HepG2 (cell line): ENCODE results near the gene IMMT. TPM values are rescaled to one million over a fixed set of nuclear protein-coding genes. Genes with fewer than 3 reads are reported as not detected.

Source experiments
- GTF3A ChIP-seq: sonication (generic); formaldehyde crosslinking; conservative IDR thresholded peaks from 2 replicates; pipeline ENCODE4 v1.4.0; 2020; ENCODE audit warnings: mild to moderate bottlenecking, missing genetic modification reagents
- KAT8 ChIP-seq: IDR thresholded peaks from 2 replicates; pipeline ENCODE4 v1.6.1; 2016; ENCODE audit warnings: missing genetic modification reagents, missing compliant biosample characterization
- TOE1 ChIP-seq: sonication (generic); formaldehyde crosslinking; IDR thresholded peaks from 2 replicates; pipeline ENCODE4 v1.4.0; 2020; ENCODE audit warnings: mild to moderate bottlenecking, missing genetic modification reagents
- ZNF253 ChIP-seq: sonication (generic); formaldehyde crosslinking; IDR thresholded peaks from 2 replicates; pipeline ENCODE4 v1.8.0; 2022; ENCODE audit warnings: mild to moderate bottlenecking, missing genetic modification reagents, borderline replicate concordance
- ZNF367 ChIP-seq: sonication (generic); formaldehyde crosslinking; IDR thresholded peaks from 2 replicates; pipeline ENCODE4 v1.4.0; 2020; ENCODE audit warnings: missing genetic modification reagents, borderline replicate concordance
- ZNF451 ChIP-seq: sonication (generic); formaldehyde crosslinking; IDR thresholded peaks from 2 replicates; pipeline ENCODE4 v1.5.0; 2020; ENCODE audit warnings: mild to moderate bottlenecking, missing genetic modification reagents
- ZNF616 ChIP-seq: sonication (generic); formaldehyde crosslinking; IDR thresholded peaks from 2 replicates; pipeline ENCODE4 v1.5.0; 2020; ENCODE audit warnings: low read depth, mild to moderate bottlenecking, missing genetic modification reagents
- ZNF761 ChIP-seq: sonication (generic); formaldehyde crosslinking; conservative IDR thresholded peaks from 2 replicates; pipeline ENCODE4 v1.4.0; 2020; ENCODE audit warnings: mild to moderate bottlenecking, missing genetic modification reagents
- polyA plus RNA-seq, 8 experiments: library from polyadenylated mRNA; depleted of rRNA in 3 of 8; stranded (reverse) in 7 of 8; unstranded in 1 of 8; fragments of >200 nt; fragmentation: Illumina TruSeq in 4 of 8; extraction: Trizol in 4 of 8; gene quantifications; 2 replicates each; pipeline versions ENCODE4 v1.2.1 to v1.2.3, GENCODE V29; 2011 to 2016; ENCODE audit warnings: low read depth in 4 of 8, missing spikeins in 1 of 8, mixed read lengths in 1 of 8; ENCODE audit not compliant: insufficient read depth in 1 of 8
- total RNA-seq, 5 experiments: library from RNA; depleted of rRNA; stranded (reverse); fragments of >200 nt; fragmentation: Illumina TruSeq; extraction: Trizol; gene quantifications; 2 replicates each; pipeline ENCODE4 v1.2.3, GENCODE V29; 2016; ENCODE audit warnings: low read depth in 1 of 5
- TF ChIP-seq, protein P1 (sequence below): sonication (generic); formaldehyde crosslinking; IDR thresholded peaks from 2 replicates; pipeline ENCODE4 v1.5.0; 2020; ENCODE audit warnings: missing genetic modification reagents
- TF ChIP-seq, protein P2 (sequence below): sonication (generic); formaldehyde crosslinking; IDR thresholded peaks from 2 replicates; pipeline ENCODE4 v1.9.0; 2021; ENCODE audit warnings: missing genetic modification reagents, mild to moderate bottlenecking, borderline replicate concordance
- TF ChIP-seq, protein P3 (sequence below): sonication (generic); formaldehyde crosslinking; IDR thresholded peaks from 2 replicates; pipeline ENCODE4 v1.5.1; 2020; ENCODE audit warnings: mild to moderate bottlenecking, missing genetic modification reagents, borderline replicate concordance
- TF ChIP-seq, protein P4 (sequence below): IDR thresholded peaks from 2 replicates; pipeline ENCODE4 v1.6.1; 2012; ENCODE audit warnings: inconsistent platforms

IMMT gene
- total and polyA plus RNA-seq, 2 of the 13 experiments (the other 11 are each of a cell fraction or from before 2014, with no cell fraction given), result 63.5 to 119 TPM

DNA sequence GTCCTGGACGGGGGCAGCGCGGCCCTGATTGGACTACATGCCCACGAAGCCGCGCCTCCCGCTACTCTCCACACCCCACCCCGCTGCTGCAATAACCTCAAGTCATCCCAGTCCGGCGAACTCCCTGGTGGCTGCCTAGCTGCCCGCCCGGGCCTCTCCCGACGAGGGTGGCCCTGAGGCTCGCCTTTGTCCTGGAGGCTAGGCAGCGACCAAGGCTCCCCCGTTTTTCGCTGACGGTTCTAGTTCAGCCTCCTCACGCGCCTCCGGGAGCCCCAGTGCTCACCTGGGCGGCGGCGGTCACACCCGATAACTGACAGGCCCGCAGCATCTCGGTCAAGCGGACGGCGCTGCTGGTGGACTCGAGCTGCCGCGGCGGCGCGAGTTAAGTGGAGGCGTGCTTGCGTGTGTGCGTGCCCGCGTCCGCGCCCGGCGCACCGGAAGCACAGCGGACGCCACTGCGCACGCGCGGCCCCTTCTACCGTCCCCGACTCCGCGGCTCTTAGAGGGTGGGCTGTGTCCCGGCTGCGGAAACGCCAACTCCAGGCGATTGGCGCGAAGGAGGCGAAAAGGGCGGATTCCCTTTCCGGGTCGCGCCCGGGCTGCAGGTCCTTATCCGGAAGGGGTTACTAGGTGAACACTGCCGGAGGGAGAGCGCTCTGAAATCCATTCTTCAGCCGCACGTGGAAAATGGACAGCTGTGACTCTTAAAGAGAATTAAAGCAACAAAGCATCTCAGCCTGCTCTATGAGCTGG lies at the start of gene IMMT (continued):
- TF ChIP-seq ZNF367 (CRISPR knock-in tag) (no peak; the same call in 1 of the 2 replicates), ZNF616 (CRISPR knock-in tag) (peak; percentile 78), GTF3A (CRISPR knock-in tag) (peak; percentile 94; the same call in 1 of the 2 replicates), ZNF761 (CRISPR knock-in tag) (peak; percentile 94), KAT8 (CRISPR knock-in tag) (peak; percentile 96), TOE1 (CRISPR knock-in tag) (peak; percentile 82), ZNF451 (peak; percentile 77), ZNF253 (peak; percentile 77; the same call in 1 of the 2 replicates)
- TF ChIP-seq, protein P1, sequence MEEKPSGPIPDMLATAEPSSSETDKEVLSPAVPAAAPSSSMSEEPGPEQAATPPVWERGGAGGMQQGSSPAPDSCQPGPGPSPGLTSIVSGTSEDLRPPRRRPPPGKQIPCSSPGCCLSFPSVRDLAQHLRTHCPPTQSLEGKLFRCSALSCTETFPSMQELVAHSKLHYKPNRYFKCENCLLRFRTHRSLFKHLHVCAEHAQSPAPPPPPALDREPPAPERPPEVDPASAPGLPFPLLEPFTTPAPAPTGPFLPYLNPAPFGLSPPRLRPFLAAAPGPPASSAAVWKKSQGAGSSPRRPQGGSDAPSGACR (CRISPR knock-in tag), result peak; percentile 83; the same call in 1 of the 2 replicates
- TF ChIP-seq, protein P2, sequence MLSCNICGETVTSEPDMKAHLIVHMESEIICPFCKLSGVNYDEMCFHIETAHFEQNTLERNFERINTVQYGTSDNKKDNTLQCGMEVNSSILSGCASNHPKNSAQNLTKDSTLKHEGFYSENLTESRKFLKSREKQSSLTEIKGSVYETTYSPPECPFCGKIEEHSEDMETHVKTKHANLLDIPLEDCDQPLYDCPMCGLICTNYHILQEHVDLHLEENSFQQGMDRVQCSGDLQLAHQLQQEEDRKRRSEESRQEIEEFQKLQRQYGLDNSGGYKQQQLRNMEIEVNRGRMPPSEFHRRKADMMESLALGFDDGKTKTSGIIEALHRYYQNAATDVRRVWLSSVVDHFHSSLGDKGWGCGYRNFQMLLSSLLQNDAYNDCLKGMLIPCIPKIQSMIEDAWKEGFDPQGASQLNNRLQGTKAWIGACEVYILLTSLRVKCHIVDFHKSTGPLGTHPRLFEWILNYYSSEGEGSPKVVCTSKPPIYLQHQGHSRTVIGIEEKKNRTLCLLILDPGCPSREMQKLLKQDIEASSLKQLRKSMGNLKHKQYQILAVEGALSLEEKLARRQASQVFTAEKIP (CRISPR knock-in tag), result no peak
- TF ChIP-seq, protein P3, sequence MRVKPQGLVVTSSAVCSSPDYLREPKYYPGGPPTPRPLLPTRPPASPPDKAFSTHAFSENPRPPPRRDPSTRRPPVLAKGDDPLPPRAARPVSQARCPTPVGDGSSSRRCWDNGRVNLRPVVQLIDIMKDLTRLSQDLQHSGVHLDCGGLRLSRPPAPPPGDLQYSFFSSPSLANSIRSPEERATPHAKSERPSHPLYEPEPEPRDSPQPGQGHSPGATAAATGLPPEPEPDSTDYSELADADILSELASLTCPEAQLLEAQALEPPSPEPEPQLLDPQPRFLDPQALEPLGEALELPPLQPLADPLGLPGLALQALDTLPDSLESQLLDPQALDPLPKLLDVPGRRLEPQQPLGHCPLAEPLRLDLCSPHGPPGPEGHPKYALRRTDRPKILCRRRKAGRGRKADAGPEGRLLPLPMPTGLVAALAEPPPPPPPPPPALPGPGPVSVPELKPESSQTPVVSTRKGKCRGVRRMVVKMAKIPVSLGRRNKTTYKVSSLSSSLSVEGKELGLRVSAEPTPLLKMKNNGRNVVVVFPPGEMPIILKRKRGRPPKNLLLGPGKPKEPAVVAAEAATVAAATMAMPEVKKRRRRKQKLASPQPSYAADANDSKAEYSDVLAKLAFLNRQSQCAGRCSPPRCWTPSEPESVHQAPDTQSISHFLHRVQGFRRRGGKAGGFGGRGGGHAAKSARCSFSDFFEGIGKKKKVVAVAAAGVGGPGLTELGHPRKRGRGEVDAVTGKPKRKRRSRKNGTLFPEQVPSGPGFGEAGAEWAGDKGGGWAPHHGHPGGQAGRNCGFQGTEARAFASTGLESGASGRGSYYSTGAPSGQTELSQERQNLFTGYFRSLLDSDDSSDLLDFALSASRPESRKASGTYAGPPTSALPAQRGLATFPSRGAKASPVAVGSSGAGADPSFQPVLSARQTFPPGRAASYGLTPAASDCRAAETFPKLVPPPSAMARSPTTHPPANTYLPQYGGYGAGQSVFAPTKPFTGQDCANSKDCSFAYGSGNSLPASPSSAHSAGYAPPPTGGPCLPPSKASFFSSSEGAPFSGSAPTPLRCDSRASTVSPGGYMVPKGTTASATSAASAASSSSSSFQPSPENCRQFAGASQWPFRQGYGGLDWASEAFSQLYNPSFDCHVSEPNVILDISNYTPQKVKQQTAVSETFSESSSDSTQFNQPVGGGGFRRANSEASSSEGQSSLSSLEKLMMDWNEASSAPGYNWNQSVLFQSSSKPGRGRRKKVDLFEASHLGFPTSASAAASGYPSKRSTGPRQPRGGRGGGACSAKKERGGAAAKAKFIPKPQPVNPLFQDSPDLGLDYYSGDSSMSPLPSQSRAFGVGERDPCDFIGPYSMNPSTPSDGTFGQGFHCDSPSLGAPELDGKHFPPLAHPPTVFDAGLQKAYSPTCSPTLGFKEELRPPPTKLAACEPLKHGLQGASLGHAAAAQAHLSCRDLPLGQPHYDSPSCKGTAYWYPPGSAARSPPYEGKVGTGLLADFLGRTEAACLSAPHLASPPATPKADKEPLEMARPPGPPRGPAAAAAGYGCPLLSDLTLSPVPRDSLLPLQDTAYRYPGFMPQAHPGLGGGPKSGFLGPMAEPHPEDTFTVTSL, result no peak; the same call in 1 of the 2 replicates
- TF ChIP-seq, protein P4, sequence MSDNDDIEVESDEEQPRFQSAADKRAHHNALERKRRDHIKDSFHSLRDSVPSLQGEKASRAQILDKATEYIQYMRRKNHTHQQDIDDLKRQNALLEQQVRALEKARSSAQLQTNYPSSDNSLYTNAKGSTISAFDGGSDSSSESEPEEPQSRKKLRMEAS, result peak; percentile 96
